NK-92 (cell line): ENCODE results near the gene AP3S2.
"Not testable (repeated sequence)": the region's sequence is repeated elsewhere in the genome, so short reads cannot be mapped to it uniquely, and the experiment has no call there.

Experiments
- DNase-seq: peaks from one replicate; lab custom pipeline; 2025; ENCODE audit not compliant: unreplicated experiment; lab: John Stamatoyannopoulos, UW

The AP3S2 gene

GRCh38 chr15:89836267-89837133 lies 57.3 kb downstream of the AP3S2 start:
- DNase-seq: no peak

DNA sequence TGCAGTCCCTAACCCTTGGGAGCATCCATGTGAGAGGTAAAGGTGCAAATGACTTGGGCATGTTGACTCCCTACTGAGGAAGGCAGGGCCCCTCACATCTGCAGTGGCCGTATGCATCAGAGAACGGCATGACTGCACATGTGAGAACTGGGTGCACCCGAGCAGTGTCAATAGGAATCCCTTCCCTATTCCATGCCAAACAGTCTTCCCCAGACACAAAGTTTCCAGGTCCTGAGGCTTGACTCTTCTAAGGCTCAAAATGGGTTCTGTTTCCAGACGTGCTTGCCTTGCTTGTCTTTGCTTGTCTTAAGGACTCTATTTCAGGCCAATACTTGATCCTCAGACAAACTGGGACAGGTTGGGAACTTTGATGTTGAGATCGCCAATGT lies 58.6 kb downstream of the AP3S2 start:
- DNase-seq: no peak

GRCh38 chr15:89834465-89835175 lies 59.2 kb downstream of the AP3S2 start:
- not testable (repeated sequence) for DNase-seq

DNA sequence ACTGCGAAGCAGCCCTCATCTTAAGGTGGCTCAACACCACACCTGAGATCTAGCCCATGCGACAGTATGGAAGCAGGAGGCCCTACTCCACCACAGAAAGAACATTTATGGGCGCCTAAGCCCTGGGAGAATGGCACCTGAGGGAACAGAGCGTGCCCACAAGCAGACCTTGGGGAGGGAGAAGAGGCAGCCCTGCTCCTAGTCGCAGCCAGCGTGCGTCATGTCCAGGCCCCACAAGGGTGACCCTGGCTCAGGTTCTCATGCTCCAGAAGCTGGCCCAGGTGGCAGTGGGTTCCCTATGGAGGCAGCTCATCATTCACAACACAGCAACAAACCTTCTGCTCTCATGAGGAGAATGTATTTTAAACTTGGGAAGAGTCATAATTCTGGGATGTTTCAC lies 59.8 kb downstream of the AP3S2 start:
- DNase-seq: no peak

DNA sequence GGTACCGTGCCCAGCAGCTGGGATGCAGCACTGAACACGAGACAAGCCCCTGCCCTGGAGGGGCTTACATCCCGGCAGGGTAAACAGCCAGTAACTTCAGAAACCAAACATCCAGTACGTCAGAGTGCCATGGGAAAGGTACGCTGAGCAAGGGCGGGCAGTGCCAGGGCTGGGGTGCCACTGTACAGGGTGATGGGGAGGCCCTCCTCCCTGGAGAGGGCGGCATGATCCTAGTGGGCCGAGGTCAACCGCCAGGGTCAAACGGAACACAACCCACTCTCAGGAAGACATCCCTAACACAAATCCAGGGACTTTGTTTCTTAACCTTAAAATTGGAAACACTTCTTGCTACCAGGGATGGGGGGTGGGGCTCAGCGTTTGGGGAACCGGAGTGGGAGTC lies 63.2 kb downstream of the AP3S2 start:
- no peak for DNase-seq

DNA sequence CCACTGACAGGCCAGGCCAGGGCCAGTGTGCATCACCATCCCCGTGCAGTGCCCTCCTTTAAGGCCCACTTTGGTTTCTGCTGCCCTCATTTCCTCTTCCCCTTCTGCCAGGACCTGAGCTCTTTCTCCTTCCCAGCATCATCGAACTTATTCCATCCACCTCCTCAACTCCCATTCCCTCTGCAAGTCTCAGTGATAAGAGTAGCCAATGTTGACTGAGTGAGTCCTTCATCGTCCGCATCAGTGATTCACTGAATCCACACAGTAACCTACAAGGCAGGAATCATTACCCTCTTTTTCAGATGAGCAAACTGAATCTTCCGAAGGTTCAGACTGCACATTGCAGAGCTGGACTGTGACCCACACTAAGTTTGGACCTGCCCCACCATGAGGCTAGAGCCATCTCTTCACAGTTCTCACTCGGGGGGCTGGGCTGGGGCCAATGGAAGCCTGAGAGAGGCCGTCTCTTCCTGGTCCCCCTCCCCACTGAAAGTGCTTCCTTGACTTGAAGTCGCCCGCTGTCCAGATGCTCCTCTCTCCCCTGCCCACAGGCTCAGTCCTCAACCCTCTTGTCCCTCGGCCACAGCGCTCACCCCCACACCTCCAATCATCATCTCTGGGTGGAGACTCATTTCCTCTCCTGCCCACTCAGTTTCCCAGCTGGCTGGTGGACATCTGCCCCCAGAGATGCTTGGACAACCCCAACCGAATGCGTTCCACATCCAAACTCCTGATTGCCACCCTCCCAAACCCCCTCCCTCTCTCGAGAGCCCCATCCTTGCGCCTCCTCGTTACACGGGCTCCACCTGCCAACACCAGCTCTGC lies 64.0 kb downstream of the AP3S2 start:
- DNase-seq: no peak

- DNase-seq: no peak
Observed at GRCh38 chr15:89829161-89829560, 64.6 kb downstream of the AP3S2 start.

- no peak for DNase-seq
Observed at GRCh38 chr15:89828281-89829145, 65.3 kb downstream of the AP3S2 start.

- no peak for DNase-seq
Observed at GRCh38 chr15:89827829-89828228, 66.0 kb downstream of the AP3S2 start.

DNA sequence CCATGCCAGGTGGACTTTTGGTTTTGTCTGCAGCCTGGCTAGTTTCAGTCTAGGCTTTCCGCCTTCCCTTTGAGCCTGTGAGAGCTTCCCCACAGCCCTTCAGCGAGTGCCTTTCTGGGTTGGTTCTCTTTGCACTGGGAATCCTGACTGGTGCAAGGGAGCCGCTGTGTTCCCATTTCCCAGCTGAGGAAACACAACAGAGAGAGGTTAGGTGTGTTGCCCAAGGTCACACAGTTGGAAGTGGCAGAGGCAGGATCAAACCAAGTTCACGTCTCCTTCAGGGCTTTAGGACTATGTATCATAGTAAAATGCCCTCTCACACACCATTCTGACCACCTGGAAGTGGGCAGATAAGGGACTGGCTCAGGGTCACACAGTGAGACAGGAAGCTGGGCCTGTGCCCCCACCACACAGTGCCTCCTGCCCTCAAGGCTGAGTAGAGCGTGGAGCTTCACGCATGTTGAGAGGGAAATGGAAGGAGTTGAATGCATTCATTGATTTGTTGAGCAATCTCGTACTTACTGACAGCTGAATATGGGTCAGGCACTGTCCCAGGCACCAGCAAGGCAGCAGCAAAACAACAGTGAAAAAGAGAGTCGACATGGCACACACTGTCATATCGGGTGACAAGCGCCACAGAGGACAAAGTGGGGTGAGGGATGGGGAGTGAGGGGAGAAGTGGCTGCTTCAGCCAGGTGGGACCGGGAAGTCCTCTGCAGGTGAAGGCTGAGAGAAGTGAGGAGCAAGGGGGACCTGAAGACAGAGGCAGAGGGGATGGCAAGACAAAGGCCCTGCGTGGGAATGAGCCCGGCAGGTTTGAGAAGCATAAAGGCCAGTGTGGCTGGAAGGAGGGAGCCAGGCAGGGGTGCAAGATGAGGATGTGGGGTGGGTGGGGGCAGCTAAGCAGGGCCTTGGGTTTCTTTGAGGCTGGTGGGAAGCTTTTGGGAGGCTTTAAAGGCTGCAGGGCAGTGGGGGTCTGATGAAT lies 66.8 kb downstream of the AP3S2 start:
- DNase-seq: no peak

- DNase-seq: no peak
Observed at GRCh38 chr15:89825271-89825940, 68.4 kb downstream of the AP3S2 start.

DNA sequence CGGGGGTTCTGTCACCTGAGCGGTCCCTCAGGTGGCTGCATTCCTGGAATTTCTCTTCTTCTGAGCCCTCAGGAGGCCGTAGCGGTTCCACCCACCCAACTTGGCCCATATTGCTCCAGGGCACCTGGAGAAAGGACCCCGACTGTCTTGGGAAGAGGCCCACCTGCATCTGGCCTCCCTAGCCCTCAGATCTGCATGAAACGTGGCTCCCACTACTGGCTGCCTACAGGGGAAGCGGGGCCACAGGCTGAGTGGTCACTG lies 69.3 kb downstream of the AP3S2 start:
- DNase-seq: no peak

- no peak for DNase-seq
Observed at GRCh38 chr15:89823836-89824606, 69.8 kb downstream of the AP3S2 start.

- DNase-seq: no peak
Observed at GRCh38 chr15:89822951-89823711, 70.7 kb downstream of the AP3S2 start.

GRCh38 chr15:89822611-89822950 lies 71.2 kb downstream of the AP3S2 start:
- no peak for DNase-seq

DNA sequence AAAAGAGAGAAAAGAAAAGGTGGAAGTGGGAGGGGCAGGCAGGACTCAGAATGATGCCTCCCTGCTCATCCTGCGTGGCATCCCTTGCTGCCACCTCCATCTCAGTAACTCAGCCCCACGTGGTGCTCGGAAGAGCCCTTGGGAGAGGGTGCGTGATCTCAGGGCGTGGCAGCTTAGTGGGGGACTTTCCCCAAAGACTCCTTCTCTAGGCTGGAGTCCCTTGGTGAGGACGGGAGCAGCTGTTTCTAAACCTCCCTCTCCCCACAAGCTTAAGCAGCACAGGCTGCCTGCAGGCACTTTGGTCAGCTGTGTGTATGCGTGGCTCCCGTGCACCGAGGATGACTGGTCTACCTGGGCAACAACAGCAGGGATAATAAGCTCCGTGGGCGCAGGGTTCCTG lies 71.8 kb downstream of the AP3S2 start:
- DNase-seq: no peak

DNA sequence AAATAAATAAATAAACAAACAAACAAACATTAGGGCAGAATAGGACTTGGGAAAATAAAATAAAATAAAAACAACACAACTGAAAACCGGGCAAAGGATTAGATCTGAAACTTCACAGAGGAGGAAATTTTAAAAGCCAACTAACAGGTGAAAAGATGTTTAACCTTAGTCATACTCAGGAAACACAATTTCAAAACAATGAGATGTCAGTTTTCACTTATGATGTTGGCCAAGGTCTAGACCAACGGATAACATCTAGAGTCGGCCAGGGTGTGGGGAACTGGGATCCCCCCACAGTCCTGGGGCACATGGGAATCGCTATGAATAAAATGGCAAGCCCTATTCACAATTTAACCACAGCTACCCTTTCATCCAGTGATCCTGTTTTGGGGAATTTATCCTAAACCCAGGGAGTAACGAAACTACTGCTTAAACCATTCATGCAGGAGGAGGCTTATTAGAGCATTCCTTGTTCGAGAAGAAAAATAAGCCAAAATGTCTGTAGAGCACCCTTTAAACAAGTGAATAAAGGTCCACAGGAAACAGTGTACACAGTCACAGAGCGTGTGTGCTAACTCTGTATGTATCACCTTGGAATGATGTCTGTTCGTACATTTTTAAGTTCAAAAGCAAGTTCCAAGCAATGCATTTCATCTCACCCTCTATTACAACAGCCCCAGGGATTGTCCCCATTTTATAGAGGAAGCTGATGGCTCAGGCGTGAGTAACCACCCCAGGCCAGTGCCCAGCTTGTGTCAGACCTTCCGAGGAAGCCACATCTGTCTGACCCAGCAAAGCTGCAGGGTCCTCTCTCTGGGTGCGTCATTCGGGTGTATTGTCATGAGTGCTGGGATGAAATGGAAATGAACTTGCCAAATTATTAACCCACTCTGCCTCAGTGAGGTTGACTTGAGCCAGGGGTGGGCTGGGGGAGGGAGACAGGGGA lies 72.9 kb downstream of the AP3S2 start:
- DNase-seq: no peak
